Measurements from ENCODE around the gene GLRA3.

GRCh38 chr4:174690665-174691064 lies 138.4 kb downstream of the GLRA3 start:
- TF ChIP-seq CTCF (IDR thresholded peaks at IDR 0.05 in 4 of 5, conservative IDR thresholded peaks at IDR 0.05 in 1 of 5) (no peak), POLR2A (IDR thresholded peaks at IDR 0.05) (no peak)
